ENCODE measurements around the gene SIAH3. TPM values are rescaled to one million over a fixed set of nuclear protein-coding genes. Genes with fewer than 3 reads are reported as not detected.

Gene SIAH3
- total RNA-seq, 1 donor from 2014 or later = 0.14 TPM

DNA sequence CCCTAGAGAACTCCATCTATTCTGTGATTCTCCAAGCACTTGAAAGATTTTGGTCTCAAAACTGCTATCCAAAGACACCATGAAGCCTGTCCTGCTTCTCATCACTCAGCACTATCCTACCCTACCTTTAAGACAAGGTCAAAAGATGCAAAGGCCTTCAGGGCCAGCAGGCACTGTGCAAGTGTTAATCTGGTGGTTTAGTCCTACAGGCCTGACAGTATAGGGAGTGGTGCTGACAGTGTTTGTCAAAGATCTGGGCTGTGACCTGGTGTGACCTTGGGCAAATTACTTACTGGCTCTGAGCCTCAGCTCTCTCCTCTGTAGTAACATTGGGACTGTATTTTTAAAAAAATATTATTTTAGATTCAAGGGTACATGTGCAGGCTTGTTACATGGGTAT is 28.0 kb downstream of the SIAH3 start:
- intact Hi-C loops (cut with micrococcal nuclease) = no loop called here

GRCh38 chr13:45821811-45822210 is 29.7 kb downstream of the SIAH3 start:
- intact Hi-C loops (cut with micrococcal nuclease) = no loop called here

DNA sequence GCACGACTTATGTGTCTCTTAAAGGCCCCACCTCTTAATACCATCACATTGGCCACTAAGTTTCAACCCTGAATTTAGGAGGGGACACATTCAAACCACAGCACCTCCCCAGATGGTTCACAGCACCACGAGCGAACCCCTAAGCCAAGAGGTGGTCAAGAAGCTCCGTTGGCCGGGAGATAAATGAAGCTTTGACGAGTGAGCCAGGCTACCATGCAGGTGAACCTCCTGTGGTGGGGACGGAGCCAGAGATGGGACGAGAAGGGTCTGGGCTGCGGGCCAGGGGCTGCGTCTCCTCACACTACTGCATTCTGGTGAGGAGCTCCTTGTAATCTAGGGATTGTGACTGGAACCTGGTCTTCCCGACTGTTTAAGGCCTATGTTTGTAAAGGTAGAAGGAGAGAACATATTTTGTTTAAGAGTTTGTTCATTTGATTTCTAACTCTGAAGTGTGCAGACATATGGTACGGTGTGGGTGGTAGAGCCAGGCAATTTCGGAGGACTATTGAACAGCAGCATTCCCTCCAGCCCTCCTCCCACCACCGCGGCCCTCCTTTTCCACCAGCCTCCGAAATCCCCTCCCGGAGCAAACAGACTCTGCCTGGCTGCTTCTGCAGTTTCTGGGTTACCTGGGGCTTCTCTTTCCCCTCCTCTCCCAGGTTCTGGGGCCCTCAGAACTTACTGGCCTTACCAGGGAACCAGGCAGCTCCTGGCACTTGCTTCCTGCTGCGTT is 31.3 kb downstream of the SIAH3 start:
- intact Hi-C loops (cut with micrococcal nuclease) = no loop called here

- intact Hi-C loops (cut with micrococcal nuclease) = no loop called here
These were observed 33.7 kb downstream of the SIAH3 start for GRCh38 chr13:45817833-45818232.

DNA sequence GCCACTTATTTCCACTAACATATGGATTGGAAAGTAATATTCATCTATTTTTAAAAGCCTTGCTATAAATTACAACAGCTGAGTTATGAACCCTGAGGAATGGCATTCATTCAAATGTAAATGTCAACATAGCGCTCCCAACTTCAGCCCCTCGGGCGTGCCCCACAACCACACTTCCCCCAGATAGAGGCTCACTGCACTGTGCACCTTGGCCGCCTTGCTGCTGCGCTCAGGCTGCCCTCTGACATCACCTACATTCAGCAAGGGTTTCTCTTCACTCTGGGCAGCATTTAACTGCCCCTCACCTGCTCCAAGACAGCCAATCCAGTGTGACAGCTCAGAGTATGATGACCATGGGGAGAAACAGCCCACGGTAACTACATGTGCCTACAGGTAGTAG is 35.1 kb downstream of the SIAH3 start:
- intact Hi-C loops (cut with micrococcal nuclease) = no loop called here

DNA sequence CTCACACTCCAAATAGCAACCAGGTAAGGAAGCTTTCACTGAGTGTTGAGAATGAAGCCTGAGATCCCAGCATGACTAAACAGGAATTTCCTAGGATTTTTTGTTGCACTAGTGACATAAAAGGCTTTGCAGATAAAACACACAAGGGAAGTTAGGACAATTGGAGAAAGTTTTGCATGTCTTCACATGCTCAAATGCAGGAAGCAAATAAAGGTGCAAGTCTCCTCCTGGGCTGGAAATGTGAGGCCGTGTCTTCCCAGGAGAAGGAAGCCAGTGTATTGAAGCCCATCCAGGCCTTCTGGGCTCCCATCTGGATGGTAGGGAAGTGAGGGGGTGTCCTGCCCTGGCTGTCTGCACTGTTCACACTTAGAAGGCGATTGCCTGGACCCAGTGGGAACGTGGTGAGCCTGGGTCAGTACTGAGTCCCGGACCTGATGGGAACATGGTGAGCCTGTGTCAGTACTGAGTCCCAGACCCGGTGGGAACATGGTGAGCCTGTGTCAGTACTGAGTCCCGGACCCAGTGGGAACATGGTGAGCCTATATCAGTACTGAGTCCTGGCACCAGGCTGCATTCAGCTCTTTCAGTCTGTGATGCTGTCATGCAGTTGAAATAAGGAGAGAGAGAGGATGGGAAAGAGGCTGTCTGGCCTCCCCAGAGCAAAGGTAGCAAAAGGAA is 38.7 kb downstream of the SIAH3 start:
- intact Hi-C loops (cut with micrococcal nuclease) = no loop called here

- intact Hi-C loops (cut with micrococcal nuclease) = no loop called here
These were observed 39.5 kb downstream of the SIAH3 start for GRCh38 chr13:45811891-45812694.

DNA sequence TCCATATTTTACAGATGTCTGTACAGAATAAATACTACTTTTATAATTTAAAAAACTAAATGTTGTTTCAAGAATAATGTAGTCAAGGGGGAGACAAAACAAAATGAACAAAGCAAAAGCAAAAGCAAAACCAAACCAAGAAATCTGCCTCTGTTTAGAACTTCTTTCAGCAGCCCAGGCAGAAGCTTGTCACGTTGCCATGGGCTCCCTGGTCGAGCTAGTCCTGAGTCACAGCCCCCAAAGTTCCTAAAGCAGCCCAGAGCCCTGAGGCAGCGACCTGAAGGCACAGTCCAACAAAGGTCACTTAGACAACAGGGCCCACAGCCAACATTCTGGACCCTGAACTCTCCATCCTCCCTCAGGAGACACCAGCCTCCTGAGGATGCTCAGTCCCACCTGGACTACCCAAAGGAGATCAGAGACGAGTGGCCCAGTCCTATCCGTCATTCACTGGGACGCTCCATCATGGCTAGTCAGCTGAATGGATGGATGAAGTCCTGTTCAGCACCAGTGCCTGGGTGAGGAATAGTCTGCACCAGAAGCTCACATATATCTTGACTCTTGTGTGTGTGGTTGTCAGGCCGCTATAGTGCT is 41.7 kb downstream of the SIAH3 start:
- intact Hi-C loops (cut with micrococcal nuclease) = no loop called here

DNA sequence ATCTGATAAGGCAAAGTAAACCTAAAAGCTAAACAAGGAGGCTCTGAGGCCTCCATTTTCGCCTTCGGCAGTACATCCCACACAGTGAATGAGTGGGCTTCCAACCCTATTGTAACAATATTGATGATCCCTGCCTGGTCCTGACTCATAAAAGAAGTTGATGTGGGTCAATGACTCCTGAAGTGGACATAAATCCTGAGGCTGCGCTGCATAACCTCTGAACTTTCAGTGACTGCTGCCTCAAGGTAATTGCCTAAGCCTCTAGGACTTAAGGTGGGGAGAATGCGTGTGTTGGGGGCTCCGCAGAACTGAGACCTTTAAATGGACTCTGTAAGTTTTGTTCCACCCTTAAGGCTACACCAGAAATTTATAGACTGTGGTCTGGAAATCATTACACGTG is 42.6 kb downstream of the SIAH3 start:
- intact Hi-C loops (cut with micrococcal nuclease) = no loop called here

DNA sequence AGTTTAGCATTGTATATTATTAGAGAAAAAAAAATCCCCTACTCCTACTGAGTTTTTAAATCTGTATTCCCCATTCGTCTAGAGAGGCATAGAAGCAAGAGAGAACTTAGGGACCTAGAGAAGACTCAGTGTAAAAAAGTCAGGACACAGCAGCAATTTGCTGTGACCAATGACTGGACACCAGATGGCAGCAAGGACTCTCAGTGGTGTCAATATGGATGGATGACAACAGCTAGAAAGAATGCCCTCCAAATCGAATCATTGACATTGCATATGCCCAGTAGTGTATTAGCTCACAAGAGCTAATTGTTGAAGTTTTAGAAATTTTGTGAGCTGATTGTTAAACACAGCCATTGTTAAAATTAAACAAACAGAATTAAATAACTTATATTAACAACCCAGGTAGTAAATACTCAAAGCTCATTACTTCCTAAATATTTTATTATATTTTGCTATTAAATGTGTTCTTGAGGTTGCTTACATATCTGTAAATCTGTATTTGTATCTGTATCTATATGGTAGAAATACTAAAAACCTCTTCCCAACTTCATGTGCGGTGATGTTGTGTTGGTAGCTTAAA is 43.9 kb downstream of the SIAH3 start:
- intact Hi-C loops (cut with micrococcal nuclease) = loop anchor here (2.0 kb wide), 1 partner anchor 513 kb away; no protein-coding TSS in a partner anchor

DNA sequence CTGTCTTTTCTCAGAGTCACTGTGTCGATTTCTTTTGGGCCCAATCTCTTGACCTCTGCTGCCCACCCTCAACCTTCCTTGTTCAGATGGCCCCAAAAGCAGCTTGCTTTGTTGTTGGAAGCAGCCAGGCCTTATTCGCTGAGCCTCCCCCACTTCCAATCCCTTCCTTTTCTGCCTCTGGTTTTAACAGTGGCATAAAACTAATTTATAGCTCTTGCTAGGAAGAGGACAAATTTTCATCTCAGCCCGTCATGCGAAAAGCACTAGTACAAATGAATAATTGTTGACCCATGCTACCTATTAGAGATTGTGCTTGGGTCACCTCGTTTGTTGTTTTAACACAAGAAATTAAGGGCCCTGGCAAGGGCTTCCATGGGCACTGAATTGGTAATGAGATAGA is 51.1 kb downstream of the SIAH3 start:
- intact Hi-C loops (cut with micrococcal nuclease) = no loop called here

DNA sequence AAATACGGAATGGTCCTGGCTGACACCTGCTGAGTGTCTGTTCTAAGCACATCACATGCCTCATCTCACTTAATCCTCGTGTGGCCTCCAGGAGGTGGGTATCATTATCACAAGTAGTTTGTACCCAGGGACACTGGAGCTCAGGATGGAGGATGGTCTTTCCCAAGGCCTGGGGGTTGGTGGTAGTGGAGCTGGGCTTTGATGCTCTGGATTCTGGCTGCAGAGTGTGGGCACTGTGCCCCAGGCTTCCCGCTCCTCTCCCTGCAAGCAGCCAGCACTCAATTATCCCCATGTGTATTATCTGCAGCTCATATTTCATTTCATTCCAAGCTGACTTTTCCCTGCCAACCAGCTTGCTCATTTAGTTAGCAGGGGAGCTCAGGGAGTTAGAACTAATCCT is 52.1 kb downstream of the SIAH3 start:
- intact Hi-C loops (cut with micrococcal nuclease) = no loop called here

- intact Hi-C loops (cut with micrococcal nuclease) = no loop called here
These were observed 52.7 kb downstream of the SIAH3 start for GRCh38 chr13:45798851-45799250.

DNA sequence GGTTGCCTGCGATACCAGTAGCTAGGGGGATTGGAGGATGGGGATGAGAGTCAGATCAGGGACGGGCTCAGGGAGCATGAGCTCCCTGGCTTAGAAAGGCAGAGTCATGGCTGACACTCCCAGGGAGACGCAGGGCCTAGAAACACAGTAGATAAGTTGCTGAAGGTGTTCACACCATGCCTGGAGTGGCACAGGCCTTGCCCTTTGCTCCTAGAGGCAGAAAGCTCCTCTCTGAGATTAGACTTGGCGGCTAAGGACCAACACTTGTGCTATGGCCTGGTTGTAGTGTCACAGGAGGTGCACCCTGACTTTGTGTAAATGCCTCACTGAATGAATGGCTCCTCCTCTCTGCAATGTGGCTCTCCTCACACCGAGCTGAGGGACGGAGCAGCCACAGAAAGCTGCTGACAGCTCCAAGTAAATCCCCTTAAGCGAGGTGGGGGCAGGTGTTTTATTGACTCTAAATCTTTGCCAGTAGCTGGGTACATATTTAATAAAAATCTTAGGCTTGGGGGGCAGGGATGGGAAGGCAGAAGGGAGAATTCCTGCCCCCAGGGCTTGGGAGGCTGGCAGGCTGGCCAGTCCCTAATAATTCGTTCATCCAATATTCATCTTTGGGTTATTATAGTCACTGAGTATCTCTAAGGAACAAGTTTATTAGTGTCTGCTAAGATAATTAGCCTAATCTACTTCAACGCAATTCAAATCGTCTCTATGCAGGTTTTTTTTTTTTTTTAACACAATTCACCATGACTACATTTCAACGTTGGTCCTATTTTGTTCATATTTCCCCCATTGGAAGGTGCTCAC is 54.9 kb downstream of the SIAH3 start:
- intact Hi-C loops (cut with micrococcal nuclease) = no loop called here

- intact Hi-C loops (cut with micrococcal nuclease) = no loop called here
These were observed 58.7 kb downstream of the SIAH3 start for GRCh38 chr13:45792827-45793303.

DNA sequence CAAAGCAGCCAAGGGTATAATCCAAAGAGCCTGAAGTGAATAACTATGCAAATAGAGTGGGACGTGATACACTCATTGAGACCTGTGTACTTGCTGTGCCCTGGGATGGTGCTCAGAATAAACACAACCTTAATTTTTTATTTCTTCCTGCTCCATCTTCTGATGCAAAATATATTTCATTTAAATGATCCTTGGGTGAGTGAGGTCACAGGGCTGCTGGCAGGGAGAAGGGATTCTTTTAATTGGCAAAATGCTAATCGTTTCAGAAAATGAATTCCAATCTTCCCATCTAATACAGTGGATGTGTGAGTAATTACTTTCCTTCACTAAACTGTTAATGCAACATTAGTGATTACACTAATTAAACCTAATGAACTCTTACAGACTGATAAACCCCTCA is 63.5 kb downstream of the SIAH3 start:
- intact Hi-C loops (cut with micrococcal nuclease) = no loop called here

DNA sequence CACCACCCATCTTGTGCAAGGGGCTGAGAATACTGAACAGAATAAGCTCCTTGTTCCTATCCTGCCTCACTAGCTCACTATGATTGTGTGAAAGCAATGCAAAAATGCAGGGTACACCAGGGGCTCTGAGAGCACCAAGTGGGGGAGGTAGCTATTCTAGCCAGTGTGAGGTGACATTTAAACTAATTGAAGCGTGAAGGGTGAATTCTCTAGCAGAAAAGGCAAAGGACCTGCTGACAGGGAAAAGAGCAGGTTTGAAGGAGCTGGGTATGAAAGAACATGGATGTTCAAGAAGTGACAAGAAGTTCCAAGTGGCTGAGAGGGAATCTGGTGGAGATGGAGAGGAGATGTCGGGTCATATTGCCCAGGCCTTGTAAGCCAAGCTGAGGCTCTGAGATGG is 64.2 kb downstream of the SIAH3 start:
- intact Hi-C loops (cut with micrococcal nuclease) = no loop called here

- intact Hi-C loops (cut with micrococcal nuclease) = no loop called here
These were observed 65.1 kb downstream of the SIAH3 start for GRCh38 chr13:45786293-45786920.

- intact Hi-C loops (cut with micrococcal nuclease) = no loop called here
These were observed 66.5 kb downstream of the SIAH3 start for GRCh38 chr13:45784755-45785675.
